Astrocyte of the spinal cord (primary cell): ENCODE measurements around the gene KIAA0586.

ENCODE experiments used
- DNase-seq: peaks from one replicate; pipeline ENCODE4 v3.0.0; 2011; ENCODE audit warnings: low read depth, low spot score
- H3K4me3 ChIP-seq: 2 replicates; pipeline ENCODE4 v1.5.1; 2011; ENCODE audit warnings: low read depth, mild to moderate bottlenecking, low read length, moderate library complexity
- CTCF ChIP-seq: IDR thresholded peaks from 2 replicates; pipeline ENCODE4 v1.5.1; 2012; ENCODE audit warnings: low read depth, mild to moderate bottlenecking, low read length, inconsistent platforms
- in situ Hi-C: cut with HindIII; loops from 2 replicates; pipeline ENCODE4 v1.10.0; 2017; ENCODE audit warnings: low sequenced_read_pairs

KIAA0586 gene

GRCh38 chr14:58428118-58428683 lies 682 bp downstream of the KIAA0586 start:
- H3K4me3 ChIP-seq = peak overlapping the region; percentile 76
- no peak for TF ChIP-seq CTCF
- peak; percentile 72 for DNase-seq
- in situ Hi-C loops = no loop called here

- H3K4me3 ChIP-seq = no peak overlapping the region
- in situ Hi-C loops = no loop called here
Measured at GRCh38 chr14:58430156-58430555, 2.6 kb downstream of the KIAA0586 start.

GRCh38 chr14:58439476-58439875 lies 12.0 kb downstream of the KIAA0586 start:
- TF ChIP-seq CTCF = no peak
- DNase-seq = no peak
- no peak overlapping the region for H3K4me3 ChIP-seq
- in situ Hi-C loops = no loop called here

More at GRCh38 chr14:58430156-58430555, 2.6 kb downstream of the KIAA0586 start:
- no peak for TF ChIP-seq CTCF
- DNase-seq = peak; percentile 21

GRCh38 chr14:58444627-58445026 lies 17.1 kb downstream of the KIAA0586 start:
- no peak for TF ChIP-seq CTCF
- H3K4me3 ChIP-seq = no peak overlapping the region
- no peak for DNase-seq
- in situ Hi-C loops = no loop called here

- in situ Hi-C loops = no loop called here
- no peak overlapping the region for H3K4me3 ChIP-seq
Measured at GRCh38 chr14:58455593-58456265, 28.2 kb downstream of the KIAA0586 start.

GRCh38 chr14:58460772-58461171 lies 33.3 kb downstream of the KIAA0586 start:
- TF ChIP-seq CTCF = no peak

More at GRCh38 chr14:58455593-58456265, 28.2 kb downstream of the KIAA0586 start:
- peak; percentile 47 for DNase-seq
- TF ChIP-seq CTCF = no peak

More at GRCh38 chr14:58460772-58461171, 33.3 kb downstream of the KIAA0586 start:
- in situ Hi-C loops = no loop called here
- H3K4me3 ChIP-seq = no peak overlapping the region
- no peak for DNase-seq
